Activated CD4-positive, CD25-positive, alpha-beta regulatory T cell treated with anti-CD3 and anti-CD28 coated beads, Interleukin-2, amount 50 U/mL, for 24 hours (primary cell): ENCODE data around the gene TGFB2.
A peak's percentile ranks its signal among the peaks of the same experiment; 100 is the strongest.

Experiments
- ATAC-seq, 2 donors: fragments of 150-1000 bp; cut with Tn5 transposase; one replicate each; pipeline ENCODE4 v1.10.0; 2021; ENCODE audit warnings: mild to moderate bottlenecking in 1 of 2, moderate library complexity in 1 of 2

The TGFB2 gene

DNA sequence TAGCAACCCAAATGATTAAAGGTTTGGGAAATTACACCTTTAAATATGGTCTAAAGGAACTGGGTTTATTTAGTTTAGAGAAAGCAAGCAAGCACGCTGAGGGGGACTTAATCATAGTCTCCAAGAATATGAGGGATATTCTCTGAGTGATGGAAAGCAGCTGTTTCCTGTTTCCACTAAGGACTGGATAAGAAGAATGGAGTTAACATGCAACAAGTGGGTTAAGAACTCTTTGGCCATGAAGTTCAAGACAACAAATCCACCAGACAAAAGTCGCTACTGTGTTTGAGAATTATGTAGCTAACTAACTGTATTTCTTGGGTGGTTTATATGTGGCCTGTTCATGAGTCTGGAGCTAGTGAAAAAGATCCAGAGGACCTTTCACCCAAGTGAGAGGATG, 85.7 kb downstream of the TGFB2 start:
- ATAC-seq = no peak

DNA sequence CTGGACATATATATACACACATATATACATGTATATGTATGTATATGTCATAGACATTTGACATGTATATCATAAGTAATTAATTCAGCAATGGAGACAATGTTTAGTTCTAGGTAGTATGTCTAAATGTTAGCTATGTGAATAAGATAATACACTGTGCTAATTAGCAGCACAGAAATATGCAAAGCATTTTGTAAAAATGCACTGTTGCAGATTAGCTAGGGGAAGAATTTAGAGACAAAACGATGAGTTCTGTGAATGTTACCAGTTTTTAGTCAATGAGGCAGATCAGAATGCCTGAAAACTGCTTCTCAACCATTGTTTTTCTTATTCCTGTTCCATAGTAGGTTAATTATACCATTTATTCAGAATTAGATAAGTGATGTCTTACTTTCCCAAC, 86.3 kb downstream of the TGFB2 start:
- ATAC-seq = no peak

DNA sequence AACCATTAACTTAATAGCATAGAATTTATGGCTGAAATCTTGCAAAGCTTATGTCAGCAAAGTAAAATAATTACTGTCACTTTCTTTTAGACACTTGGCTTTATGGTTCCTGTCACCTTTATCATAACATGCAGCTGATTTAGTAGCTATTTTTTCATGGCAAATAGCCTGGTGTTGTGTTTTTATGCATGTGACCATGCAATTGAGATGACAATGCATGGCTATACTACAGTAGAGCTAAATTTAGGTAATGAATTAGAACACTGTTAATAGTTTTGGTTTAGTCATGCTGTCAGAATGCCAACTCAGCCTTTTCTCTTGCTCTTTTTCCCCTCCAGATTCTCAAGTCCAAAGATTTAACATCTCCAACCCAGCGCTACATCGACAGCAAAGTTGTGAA, 88.6 kb downstream of the TGFB2 start:
- ATAC-seq = no peak

GRCh38 chr1:218435528-218435927, 90.4 kb downstream of the TGFB2 start:
- ATAC-seq = no peak

GRCh38 chr1:218436346-218436745, 91.2 kb downstream of the TGFB2 start:
- ATAC-seq = no peak

- no peak for ATAC-seq
Observed at GRCh38 chr1:218436997-218437396, 91.9 kb downstream of the TGFB2 start.

DNA sequence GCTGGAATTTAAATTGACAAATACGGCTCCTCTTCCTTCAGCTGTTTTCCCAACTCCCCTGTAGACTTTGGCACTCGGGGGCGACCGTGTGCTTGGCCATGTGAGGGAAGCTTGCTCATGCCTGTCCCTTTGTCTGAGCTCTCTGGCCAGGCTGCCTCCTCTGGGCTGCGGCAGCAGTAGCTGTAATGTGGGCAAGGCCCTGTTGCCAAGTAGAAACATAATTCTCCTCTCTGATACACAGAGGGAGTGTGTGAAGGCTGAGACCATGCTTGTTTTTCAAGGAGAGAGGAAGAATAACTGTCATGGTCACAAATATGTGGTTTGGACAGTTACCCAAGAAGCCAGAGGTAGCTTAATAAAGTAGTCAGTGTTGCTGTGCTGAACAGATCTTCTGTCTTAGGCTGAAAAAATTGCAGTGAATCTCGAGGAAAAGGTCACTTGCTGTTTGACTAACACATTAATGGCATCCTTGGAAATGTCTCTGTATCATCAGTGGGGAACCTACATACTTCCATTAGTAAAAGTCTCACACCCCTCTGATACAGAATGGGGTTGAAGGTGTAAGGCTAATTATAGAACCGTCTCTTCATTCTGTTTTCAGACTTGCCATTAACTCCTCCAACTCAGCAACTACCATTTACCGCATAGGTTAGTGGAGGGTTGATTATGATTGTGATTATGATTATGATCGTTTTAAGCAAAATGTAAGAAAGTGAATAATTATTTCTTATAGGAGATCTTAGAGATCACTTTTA, 94.6 kb downstream of the TGFB2 start:
- no peak for ATAC-seq

GRCh38 chr1:218443255-218443654, 98.1 kb downstream of the TGFB2 start:
- no peak for ATAC-seq

DNA sequence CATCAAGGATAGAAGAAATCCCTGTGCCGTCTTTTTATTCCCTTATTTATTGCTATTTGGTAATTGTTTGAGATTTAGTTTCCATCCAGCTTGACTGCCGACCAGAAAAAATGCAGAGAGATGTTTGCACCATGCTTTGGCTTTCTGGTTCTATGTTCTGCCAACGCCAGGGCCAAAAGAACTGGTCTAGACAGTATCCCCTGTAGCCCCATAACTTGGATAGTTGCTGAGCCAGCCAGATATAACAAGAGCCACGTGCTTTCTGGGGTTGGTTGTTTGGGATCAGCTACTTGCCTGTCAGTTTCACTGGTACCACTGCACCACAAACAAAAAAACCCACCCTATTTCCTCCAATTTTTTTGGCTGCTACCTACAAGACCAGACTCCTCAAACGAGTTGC, 99.0 kb downstream of the TGFB2 start:
- ATAC-seq = no peak

DNA sequence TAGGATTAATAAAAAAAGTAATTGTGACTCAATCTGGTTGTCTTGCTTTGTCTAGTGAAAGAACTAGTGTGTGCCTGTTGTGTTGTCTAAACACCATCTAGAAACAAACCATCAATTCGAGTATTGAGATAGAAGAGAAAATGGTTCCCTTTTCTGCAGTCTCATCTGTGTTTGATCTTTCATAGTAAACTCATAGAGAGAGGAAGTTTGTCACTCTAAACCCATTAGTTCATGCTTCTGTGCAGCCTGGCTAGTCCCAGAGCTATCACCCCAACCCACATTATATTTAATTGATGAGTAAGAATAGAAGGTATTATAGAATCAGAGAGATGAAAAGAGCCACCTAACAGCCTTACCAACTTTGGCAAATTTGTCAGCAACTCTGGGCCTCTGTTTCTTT, 99.5 kb downstream of the TGFB2 start:
- ATAC-seq = peak in 1 of 2 donors; percentile 7

DNA sequence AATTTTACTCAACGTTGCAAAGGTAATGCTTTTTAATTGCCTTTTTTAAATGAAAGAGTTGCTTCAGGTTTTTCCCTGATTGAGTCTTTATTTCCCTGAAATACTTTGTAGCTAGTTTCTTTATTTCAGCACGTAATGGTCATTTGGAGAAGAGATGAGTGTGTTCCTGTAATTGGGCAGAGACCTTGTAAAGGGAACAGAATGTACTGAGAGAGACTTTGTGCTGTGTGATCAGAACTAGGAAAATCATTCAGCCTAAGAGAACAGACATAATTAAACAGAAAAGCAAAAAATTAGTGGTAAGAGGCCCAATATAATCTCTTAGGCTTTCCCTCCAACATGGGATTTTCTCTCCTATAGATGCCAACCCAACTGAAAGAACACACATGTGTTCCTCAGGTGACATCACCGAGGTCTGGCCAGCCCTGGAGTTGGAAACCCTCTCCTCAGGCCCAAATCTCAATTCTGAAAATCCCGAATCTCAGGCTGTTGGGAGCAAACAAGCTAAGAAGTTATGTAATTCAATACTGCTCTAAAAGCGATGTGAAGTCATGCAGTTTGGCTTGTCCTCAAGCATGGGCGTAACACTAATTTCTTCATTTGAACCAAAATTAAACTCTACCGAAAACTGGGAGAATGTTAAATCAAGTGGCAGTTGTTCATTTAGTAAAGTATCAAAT, 102.0 kb downstream of the TGFB2 start:
- ATAC-seq = no peak

DNA sequence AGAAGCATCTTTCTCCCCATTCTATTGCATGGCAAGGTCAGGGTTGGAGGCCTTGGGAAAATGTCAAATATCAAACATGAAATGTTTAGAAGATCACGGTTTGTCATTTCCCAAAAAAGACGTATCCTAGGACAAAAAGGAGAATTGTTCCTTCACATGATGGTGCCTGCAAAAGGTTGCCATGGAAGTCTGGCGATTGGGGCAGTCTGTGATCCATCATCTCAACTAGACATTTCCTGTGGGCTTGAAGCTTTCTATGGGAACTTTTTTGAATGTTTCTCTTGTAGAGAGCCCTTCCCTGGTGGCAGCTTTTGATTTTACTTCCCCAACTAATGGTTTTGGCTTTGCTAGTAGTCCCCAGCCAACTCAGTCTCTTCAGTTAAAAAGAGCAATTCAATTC, 106.3 kb downstream of the TGFB2 start:
- no peak for ATAC-seq

DNA sequence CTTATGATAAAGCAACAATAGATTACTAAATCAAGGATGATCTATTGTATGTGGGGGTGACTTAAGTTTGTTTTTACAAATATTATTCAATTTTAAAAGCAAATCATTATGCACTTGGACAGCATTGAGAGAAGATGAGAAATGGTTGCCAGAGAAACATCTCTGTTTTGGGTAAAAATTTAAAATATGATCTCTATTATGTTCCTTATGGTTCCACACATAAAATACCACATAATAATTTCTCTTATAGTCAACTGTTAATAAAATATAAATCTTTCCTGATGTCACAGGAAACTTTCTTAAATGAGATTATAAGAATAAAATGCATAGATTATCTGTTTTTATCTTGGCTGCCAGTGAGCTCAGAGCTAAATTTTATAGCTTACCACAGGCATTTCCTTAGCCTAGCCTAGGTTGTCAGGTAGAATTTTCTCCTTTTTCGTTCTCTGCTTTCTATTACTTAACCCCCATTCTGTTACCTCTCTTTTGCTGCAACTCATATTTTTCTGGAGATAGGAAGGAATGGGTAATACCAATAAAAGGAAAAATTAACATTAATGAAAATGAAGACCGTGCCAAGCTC, 109.7 kb downstream of the TGFB2 start:
- ATAC-seq = no peak

- no peak for ATAC-seq
Observed at GRCh38 chr1:218456444-218456843, 111.3 kb downstream of the TGFB2 start.

- ATAC-seq = no peak
Observed at GRCh38 chr1:218459450-218459849, 114.3 kb downstream of the TGFB2 start.

GRCh38 chr1:218459878-218460711, 115.0 kb downstream of the TGFB2 start:
- no peak for ATAC-seq

GRCh38 chr1:218461351-218461750, 116.2 kb downstream of the TGFB2 start:
- ATAC-seq = no peak

DNA sequence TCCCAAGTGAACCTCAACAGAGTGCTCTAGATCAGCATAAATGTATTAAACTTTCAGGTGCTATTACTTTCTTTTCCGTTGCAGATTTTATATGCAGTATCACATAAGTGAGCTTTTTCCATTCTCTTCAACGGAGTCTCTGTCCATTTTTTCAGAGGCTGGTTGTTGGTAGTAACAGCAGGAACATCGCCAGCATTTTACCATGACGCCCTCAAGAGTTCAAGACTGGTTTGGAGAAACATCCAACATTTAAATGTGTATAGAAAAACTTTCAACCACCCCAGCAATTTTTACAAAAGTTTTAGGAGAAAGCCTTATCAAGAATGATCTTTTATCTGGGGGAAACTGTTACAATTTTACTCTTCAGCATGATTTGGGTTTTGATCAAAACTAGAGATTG, 117.0 kb downstream of the TGFB2 start:
- no peak for ATAC-seq

DNA sequence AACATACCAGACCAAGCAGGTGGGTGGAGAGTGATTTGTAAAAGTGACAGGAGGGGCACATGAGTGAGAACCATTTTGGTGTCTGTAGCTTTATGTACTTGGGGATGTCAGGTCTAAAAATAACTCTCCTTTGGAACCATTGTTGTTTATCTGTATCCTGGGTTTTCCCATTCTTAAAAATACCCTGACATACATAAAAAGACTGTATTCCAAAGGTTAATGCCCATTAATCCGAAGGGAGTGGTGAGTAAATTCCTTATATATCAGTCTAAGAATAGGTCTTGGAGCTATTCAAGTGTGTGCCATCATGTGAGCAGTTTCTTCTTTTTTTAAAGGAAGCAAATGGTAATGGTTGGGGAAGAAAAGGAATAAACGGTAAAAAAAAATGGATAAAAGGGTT, 117.5 kb downstream of the TGFB2 start:
- ATAC-seq = no peak

DNA sequence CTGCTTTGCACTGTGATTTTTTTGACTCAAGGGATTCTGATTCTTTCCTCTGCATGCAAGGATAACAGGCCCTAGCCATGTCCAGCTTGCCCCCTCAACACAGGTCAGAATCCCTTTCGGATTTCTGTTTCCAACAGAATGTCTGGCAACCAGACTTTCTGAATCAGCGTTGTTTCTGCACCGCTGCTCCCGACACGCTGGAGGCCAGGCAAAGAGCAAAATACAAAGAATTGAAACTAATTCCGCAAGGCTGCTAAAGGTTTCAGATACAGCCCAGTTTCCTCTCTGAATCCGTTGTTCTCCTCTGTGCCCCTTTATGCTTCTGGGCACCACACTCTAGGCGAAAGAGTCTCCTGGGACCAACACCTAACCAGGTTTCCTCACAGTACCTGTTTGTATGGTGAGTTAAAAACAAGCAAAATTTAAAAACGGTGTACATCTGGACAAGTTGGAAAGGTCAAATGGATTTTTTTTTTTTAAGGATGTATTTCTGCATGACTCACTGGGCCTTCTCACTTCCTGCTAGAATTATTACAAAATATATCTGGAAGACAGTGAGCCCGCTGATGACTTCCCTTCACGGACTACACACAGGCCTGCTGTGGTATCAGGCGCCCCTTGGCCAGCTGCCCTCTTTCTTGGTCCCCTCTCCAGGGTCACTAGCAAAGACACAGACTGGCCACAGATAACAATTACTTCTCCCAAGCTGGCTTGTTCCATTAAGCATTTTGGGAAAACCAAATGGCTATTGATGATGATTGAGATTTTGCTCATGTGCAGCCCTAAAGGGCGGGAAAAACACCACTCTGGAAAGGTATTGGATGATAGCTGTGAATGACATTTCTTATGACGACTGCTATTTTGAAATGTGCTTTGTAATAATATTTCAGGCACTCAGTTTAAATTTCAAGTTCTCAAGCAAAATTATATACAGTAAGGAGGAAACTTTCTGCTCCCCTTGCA, 118.3 kb downstream of the TGFB2 start:
- ATAC-seq = no peak

DNA sequence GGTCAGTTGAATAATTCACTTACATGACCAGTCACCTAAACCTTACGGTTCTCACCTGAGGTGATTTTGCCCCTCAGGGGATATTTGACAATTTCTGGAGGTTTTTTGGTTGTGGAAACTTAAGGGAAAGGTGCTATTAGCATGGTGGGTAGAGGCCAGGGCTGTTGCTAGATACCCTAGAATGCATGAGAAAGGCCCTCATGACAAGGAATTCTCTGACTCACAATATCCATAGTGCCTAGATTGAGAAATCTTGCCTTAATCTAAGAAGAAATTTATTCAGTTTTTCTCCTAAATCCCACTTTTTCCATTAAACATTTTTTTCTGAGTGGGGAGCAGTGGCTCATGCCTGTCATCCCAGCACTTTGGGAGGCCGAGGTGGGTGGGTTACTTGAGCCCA, 119.7 kb downstream of the TGFB2 start:
- ATAC-seq = no peak
